ENCODE data around the gene NCK2. TPM values are rescaled to one million over a fixed set of nuclear protein-coding genes. Genes with fewer than 3 reads are reported as not detected.

The NCK2 gene
- total and polyA plus RNA-seq, 7 donors: 36.4 to 59.9 (median 52.0) TPM

GRCh38 chr2:105803773-105804172 lies 59.1 kb downstream of the NCK2 start:
- intact Hi-C loops (cut with DNase I): no loop called here
- WGBS, 2 donors: 74 to 82% methylated on average over 4 of the region's 4 CpGs
- H3K4me3 ChIP-seq: no peak overlapping the region
- no peaks in the 10 kb centered on the region for H3K27me3 ChIP-seq
- peaks cover 0 to 53% (median 30%) of the 10 kb centered on the region in 4 donors for H3K4me1 ChIP-seq
- no peak for DNase-seq
- no peak overlapping the region for H3K27ac ChIP-seq
- H3K36me3 ChIP-seq: no peaks in the 10 kb centered on the region
- no peak for TF ChIP-seq POLR2A (IDR thresholded peaks at IDR 0.05)
- TF ChIP-seq, protein P1, sequence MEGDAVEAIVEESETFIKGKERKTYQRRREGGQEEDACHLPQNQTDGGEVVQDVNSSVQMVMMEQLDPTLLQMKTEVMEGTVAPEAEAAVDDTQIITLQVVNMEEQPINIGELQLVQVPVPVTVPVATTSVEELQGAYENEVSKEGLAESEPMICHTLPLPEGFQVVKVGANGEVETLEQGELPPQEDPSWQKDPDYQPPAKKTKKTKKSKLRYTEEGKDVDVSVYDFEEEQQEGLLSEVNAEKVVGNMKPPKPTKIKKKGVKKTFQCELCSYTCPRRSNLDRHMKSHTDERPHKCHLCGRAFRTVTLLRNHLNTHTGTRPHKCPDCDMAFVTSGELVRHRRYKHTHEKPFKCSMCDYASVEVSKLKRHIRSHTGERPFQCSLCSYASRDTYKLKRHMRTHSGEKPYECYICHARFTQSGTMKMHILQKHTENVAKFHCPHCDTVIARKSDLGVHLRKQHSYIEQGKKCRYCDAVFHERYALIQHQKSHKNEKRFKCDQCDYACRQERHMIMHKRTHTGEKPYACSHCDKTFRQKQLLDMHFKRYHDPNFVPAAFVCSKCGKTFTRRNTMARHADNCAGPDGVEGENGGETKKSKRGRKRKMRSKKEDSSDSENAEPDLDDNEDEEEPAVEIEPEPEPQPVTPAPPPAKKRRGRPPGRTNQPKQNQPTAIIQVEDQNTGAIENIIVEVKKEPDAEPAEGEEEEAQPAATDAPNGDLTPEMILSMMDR (IDR thresholded peaks at IDR 0.05): no peak
- TF ChIP-seq POLR2AphosphoS5 (IDR thresholded peaks at IDR 0.05): no peak
- TF ChIP-seq EP300 (IDR thresholded peaks at IDR 0.05): no peak
- no peaks in the 10 kb centered on the region for H3K9me3 ChIP-seq

DNA sequence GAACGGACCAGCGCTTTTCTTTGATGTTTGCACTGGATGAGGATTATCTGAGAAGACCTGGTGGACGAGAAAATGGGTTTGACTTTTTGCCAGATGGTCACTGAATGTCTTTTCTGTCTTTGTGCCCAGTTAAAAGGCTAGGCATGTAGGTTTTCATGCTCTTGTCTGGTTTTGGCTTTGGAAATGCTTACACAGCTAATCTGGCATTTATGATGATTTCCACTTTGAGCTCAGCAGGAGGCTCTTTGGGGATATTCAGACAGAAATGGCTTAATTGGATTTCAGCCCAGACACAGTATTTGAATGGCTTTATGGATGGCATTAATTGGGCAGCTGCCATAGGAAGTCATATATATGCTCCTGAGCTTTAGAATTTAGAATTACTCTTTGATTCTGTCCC lies 59.6 kb downstream of the NCK2 start:
- Histone ChIP-seq H3K27me3 (no peaks in the 10 kb centered on the region), H3K9me3 (no peaks in the 10 kb centered on the region), H3K4me3 (no peak overlapping the region), H3K27ac (no peak overlapping the region), H3K4me1 (peaks cover 0 to 49% (median 27%) of the 10 kb centered on the region in 4 donors), H3K36me3 (no peaks in the 10 kb centered on the region)
- 36 to 64% methylated on average over 3 of the region's 3 CpGs for WGBS, 2 donors
- intact Hi-C loops (cut with DNase I): no loop called here
- DNase-seq: no peak
- TF ChIP-seq, protein P1 (IDR thresholded peaks at IDR 0.05): no peak
- no peak for TF ChIP-seq POLR2A (IDR thresholded peaks at IDR 0.05)
- no peak for TF ChIP-seq POLR2AphosphoS5 (IDR thresholded peaks at IDR 0.05)
- TF ChIP-seq EP300 (IDR thresholded peaks at IDR 0.05): no peak

DNA sequence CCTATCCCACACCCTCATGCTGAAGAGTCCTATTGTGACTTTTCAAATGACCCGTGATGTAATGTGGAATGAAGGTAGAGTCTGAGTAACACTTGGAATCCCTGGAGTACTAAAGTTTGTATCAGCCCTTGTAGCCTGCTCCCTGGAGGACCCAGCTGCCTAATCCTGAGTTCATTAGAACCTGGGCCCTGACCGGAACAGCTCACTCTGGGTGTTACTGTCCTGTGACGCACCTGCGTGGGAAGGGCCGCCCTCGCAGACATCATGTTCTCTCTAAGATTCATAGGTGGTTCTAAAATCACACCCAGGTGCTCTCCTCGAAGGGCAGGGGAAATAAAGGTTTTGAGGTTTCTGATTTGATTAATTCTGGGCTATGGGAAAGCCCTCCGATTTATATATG lies 62.3 kb downstream of the NCK2 start:
- Histone ChIP-seq H3K9me3 (no peaks in the 10 kb centered on the region), H3K27ac (no peak overlapping the region), H3K4me1 (peaks cover 0 to 50% (median 47%) of the 10 kb centered on the region in 4 donors), H3K36me3 (no peaks in the 10 kb centered on the region), H3K4me3 (no peak overlapping the region), H3K27me3 (no peaks in the 10 kb centered on the region)
- TF ChIP-seq POLR2AphosphoS5 (IDR thresholded peaks at IDR 0.05) (no peak), EP300 (IDR thresholded peaks at IDR 0.05) (no peak), POLR2A (IDR thresholded peaks at IDR 0.05) (no peak)
- TF ChIP-seq, protein P1 (IDR thresholded peaks at IDR 0.05): no peak
- DNase-seq: no peak
- intact Hi-C loops (cut with DNase I): no loop called here
- WGBS, 2 donors: 89 to 90% methylated on average over 8 of the region's 8 CpGs

- no peak overlapping the region for H3K27ac ChIP-seq
- intact Hi-C loops (cut with DNase I): no loop called here
Measured at GRCh38 chr2:105808423-105809096, 63.8 kb downstream of the NCK2 start.

More at GRCh38 chr2:105808423-105809096, 63.8 kb downstream of the NCK2 start:
- Histone ChIP-seq H3K36me3 (no peaks in the 10 kb centered on the region), H3K4me3 (no peak overlapping the region), H3K4me1 (peaks cover 0 to 57% (median 50%) of the 10 kb centered on the region in 4 donors), H3K9me3 (no peaks in the 10 kb centered on the region), H3K27me3 (no peaks in the 10 kb centered on the region)
- TF ChIP-seq EP300 (IDR thresholded peaks at IDR 0.05) (no peak), POLR2A (IDR thresholded peaks at IDR 0.05) (no peak), POLR2AphosphoS5 (IDR thresholded peaks at IDR 0.05) (no peak)
- TF ChIP-seq, protein P1 (IDR thresholded peaks at IDR 0.05): no peak
- WGBS, 2 donors: 95% methylated on average over 8 of the region's 8 CpGs
- no peak for DNase-seq

Measured in sigmoid colon (tissue), 7 donors.